Peyer's patch (tissue), 4 donors: ENCODE results near the gene DUOX1. TPM values are rescaled to one million over a fixed set of nuclear protein-coding genes. Genes with fewer than 3 reads are reported as not detected.

Experiments
- DNase-seq, 3 donors: peaks; one replicate each; pipeline ENCODE4 v3.0.0-alpha.2; 2017 to 2019
- H3K27ac ChIP-seq, 4 donors: fragments of 200-600 bp; sonication (generic); one replicate each; pipeline ENCODE4 v1.5.1; 2016 to 2019
- H3K27me3 ChIP-seq, 2 donors: fragments of 200-600 bp; sonication (generic); one replicate each; pipeline ENCODE4 v1.5.1; 2019
- H3K36me3 ChIP-seq, 3 donors: fragments of 200-600 bp; sonication (generic); one replicate each; pipeline ENCODE4 v1.5.1; 2016 to 2019
- H3K4me1 ChIP-seq, 4 donors: fragments of 200-600 bp; sonication (generic); one replicate each; pipeline ENCODE4 v1.5.1; 2016 to 2019
- H3K4me3 ChIP-seq, 4 donors: fragments of 200-600 bp; sonication (generic); 1 replicate in 3 of 4; 2 replicates in 1 of 4; pipeline ENCODE4 v1.5.1; 2016 to 2019; ENCODE audit warnings: mild to moderate bottlenecking in 1 of 4
- H3K9me3 ChIP-seq, 4 donors: fragments of 200-600 bp; sonication (generic); one replicate each; pipeline ENCODE4 v1.5.1; 2016 to 2019; ENCODE audit warnings: mild to moderate bottlenecking in 1 of 4
- CTCF ChIP-seq, 6 experiments: fragments of 450-650 bp in 4 of 6; fragments of 200-600 bp in 2 of 6; sonication (generic) in 1 of 6; IDR thresholded peaks; one replicate each; pipeline ENCODE4 v1.5.1; 2017 to 2019; ENCODE audit warnings: antibody characterized with exemption in 6 of 6, mild to moderate bottlenecking in 3 of 6, moderate library complexity in 1 of 6
- POLR2A ChIP-seq, 2 donors: fragments of 450-650 bp; IDR thresholded peaks; one replicate each; pipeline ENCODE4 v1.5.1; 2017; ENCODE audit warnings: antibody characterized with exemption in 2 of 2, mild to moderate bottlenecking in 2 of 2, moderate library complexity in 2 of 2
- total RNA-seq, 4 donors: library from RNA; depleted of rRNA; stranded (reverse); fragments of >200 nt; gene quantifications; one replicate each; pipeline ENCODE4 v1.1.0, GENCODE V29; 2016

DUOX1 gene
- total RNA-seq, 4 donors from 2014 or later = 0.35 to 0.54 TPM; not detected in 2

- H3K36me3 ChIP-seq = no peaks in the 10 kb centered on the region
- H3K27ac ChIP-seq = no peak overlapping the region
- DNase-seq = no peak
- TF ChIP-seq CTCF (IDR thresholded peaks at IDR 0.05) (no peak), POLR2A (IDR thresholded peaks at IDR 0.05) (no peak)
- H3K9me3 ChIP-seq = no peaks in the 10 kb centered on the region
- H3K4me1 ChIP-seq = peaks cover 0 to 7% (median 4%) of the 10 kb centered on the region in 4 donors
- H3K27me3 ChIP-seq = peaks cover 0 to 7% of the 10 kb centered on the region in 2 donors
- no peak overlapping the region for H3K4me3 ChIP-seq
Observed at GRCh38 chr15:45139770-45140169, 10.0 kb downstream of the DUOX1 start.

DNA sequence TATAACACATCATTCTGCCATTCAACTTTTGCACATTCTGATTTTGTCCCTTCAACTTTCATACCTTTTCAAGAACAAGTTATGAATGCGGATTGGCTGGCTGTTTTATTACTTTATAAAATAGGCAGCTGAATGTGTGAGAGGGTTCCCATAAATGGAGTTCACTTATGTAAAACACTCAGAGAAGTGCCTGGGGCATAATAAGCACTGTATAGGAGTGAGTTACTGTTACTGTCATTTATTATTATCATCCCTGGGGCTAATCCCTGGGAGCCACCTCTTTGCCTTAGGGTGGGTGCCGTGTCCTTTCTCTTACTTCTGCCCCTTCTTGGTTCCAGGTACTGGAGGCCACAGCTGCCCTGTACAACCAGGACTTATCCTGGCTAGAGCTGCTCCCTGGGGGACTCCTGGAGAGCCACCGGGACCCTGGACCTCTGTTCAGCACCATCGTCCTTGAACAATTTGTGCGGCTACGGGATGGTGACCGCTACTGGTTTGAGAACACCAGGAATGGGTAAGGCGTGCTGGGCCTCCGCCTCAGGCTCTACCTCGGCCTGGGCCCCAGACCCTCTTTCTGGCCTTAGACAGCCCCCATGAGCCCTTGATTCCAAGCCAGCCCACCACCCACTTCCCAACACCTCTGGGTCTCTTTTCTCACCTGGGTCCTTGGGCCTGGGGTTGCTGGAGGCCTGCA, 10.9 kb downstream of the DUOX1 start:
- TF ChIP-seq CTCF (IDR thresholded peaks at IDR 0.05) (no peak), POLR2A (IDR thresholded peaks at IDR 0.05) (no peak)
- H3K4me1 ChIP-seq = no peaks in the 10 kb centered on the region
- H3K4me3 ChIP-seq = no peak overlapping the region
- no peaks in the 10 kb centered on the region for H3K27me3 ChIP-seq
- H3K36me3 ChIP-seq = no peaks in the 10 kb centered on the region
- no peak for DNase-seq
- H3K9me3 ChIP-seq = no peaks in the 10 kb centered on the region
- H3K27ac ChIP-seq = no peak overlapping the region

DNA sequence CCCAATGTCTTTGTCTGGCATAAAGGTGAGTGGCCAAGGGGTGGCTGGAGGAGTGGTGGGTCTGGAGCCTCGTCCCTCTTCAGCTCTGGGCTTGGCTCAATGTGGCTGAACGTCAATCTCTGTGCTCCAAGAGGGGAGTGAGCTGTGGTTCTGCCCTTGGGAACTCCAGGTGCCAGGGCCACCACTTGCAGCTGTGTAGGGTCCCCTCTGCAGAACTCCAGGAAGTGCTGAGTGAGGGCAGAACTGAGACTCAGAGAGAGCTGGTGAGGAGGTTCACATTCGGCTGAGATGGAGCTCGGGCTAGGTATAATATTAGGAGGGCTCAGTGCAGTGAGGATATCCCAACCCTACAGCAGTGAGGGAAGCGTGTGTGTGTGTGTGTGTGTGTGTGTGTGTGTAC, 11.6 kb downstream of the DUOX1 start:
- TF ChIP-seq CTCF (IDR thresholded peaks at IDR 0.05) (no peak), POLR2A (IDR thresholded peaks at IDR 0.05) (no peak)
- Histone ChIP-seq H3K27me3 (no peaks in the 10 kb centered on the region), H3K36me3 (no peaks in the 10 kb centered on the region), H3K27ac (no peak overlapping the region), H3K4me3 (no peak overlapping the region), H3K4me1 (no peaks in the 10 kb centered on the region), H3K9me3 (no peaks in the 10 kb centered on the region)
- DNase-seq = no peak

GRCh38 chr15:45143056-45143455, 13.3 kb downstream of the DUOX1 start:
- Histone ChIP-seq H3K27me3 (no peaks in the 10 kb centered on the region), H3K27ac (no peak overlapping the region), H3K4me3 (no peak overlapping the region), H3K9me3 (no peaks in the 10 kb centered on the region), H3K4me1 (no peaks in the 10 kb centered on the region), H3K36me3 (no peaks in the 10 kb centered on the region)
- no peak for DNase-seq
- TF ChIP-seq CTCF (IDR thresholded peaks at IDR 0.05) (no peak), POLR2A (IDR thresholded peaks at IDR 0.05) (no peak)

DNA sequence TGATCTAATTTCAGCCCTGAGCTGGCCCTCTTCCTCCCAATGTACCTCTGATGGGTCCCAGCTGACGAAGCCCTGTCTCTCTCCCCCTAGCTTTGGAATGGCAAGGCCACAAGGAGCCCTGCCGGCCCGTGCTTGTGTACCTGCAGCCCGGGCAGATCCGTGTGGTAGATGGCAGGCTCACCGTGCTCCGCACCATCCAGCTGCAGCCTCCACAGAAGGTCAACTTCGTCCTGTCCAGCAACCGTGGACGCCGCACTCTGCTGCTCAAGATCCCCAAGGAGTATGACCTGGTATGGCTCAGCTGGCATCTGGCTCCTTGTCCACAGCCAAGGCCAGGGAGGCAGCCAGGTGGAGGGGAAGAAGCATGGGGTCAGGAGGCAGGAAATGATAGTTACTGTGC, 14.2 kb downstream of the DUOX1 start:
- TF ChIP-seq CTCF (IDR thresholded peaks at IDR 0.05) (no peak), POLR2A (IDR thresholded peaks at IDR 0.05) (no peak)
- H3K27me3 ChIP-seq = no peaks in the 10 kb centered on the region
- no peaks in the 10 kb centered on the region for H3K9me3 ChIP-seq
- no peaks in the 10 kb centered on the region for H3K36me3 ChIP-seq
- H3K4me1 ChIP-seq = no peaks in the 10 kb centered on the region
- H3K27ac ChIP-seq = no peak overlapping the region
- DNase-seq = no peak
- no peak overlapping the region for H3K4me3 ChIP-seq

GRCh38 chr15:45144775-45145174, 15.0 kb downstream of the DUOX1 start:
- no peak overlapping the region for H3K4me3 ChIP-seq
- DNase-seq = no peak
- H3K9me3 ChIP-seq = no peaks in the 10 kb centered on the region
- no peaks in the 10 kb centered on the region for H3K4me1 ChIP-seq
- no peaks in the 10 kb centered on the region for H3K36me3 ChIP-seq
- no peak overlapping the region for H3K27ac ChIP-seq
- no peaks in the 10 kb centered on the region for H3K27me3 ChIP-seq
- TF ChIP-seq CTCF (IDR thresholded peaks at IDR 0.05) = no peak
- TF ChIP-seq POLR2A (IDR thresholded peaks at IDR 0.05) = no peak
